Subcutaneous adipose tissue (tissue), 4 donors: ENCODE data around the gene OST4. TPM values are rescaled to one million over a fixed set of nuclear protein-coding genes. Genes with fewer than 3 reads are reported as not detected.

ENCODE experiments used
- CTCF ChIP-seq: fragments of 450-650 bp; IDR thresholded peaks from one replicate; pipeline ENCODE4 v1.5.1; 2016; ENCODE audit warnings: low read depth, mild to moderate bottlenecking, control low read depth, antibody characterized with exemption, moderate library complexity
- total RNA-seq, 4 donors: library from RNA; depleted of rRNA; stranded (reverse); fragments of >200 nt; gene quantifications; one replicate each; pipeline ENCODE4 v1.1.0, GENCODE V29; 2016

OST4 gene
- total RNA-seq, 4 donors from 2014 or later = 207 to 425 (median 263) TPM

GRCh38 chr2:27102329-27102728, 30.9 kb upstream of the OST4 start:
- no peak for TF ChIP-seq CTCF

- TF ChIP-seq CTCF = no peak
Observed at GRCh38 chr2:27100036-27100435, 28.6 kb upstream of the OST4 start.

- no peak for TF ChIP-seq CTCF
Observed at GRCh38 chr2:27099334-27099955, 28.0 kb upstream of the OST4 start.

- TF ChIP-seq CTCF = no peak
Observed at GRCh38 chr2:27097341-27097740, 25.9 kb upstream of the OST4 start.

- no peak for TF ChIP-seq CTCF
Observed at GRCh38 chr2:27096748-27097297, 25.4 kb upstream of the OST4 start.

- no peak for TF ChIP-seq CTCF
Observed at GRCh38 chr2:27095745-27096651, 24.5 kb upstream of the OST4 start.

GRCh38 chr2:27095427-27095744, 23.9 kb upstream of the OST4 start:
- TF ChIP-seq CTCF = no peak
